Activated CD4-positive, alpha-beta T cell treated with anti-CD3 and anti-CD28 coated beads, Interleukin-2, amount 10 ng/mL, durations not matched to agents 24 days and 14 days (primary cell): ENCODE measurements around the gene INO80E. TPM values are rescaled to one million over a fixed set of nuclear protein-coding genes. Genes with fewer than 3 reads are reported as not detected.

ENCODE experiments used
- DNase-seq: peaks from one replicate; pipeline ENCODE4 v3.0.0; 2022
- H3K27ac Mint-ChIP-seq: one replicate; pipeline ENCODE4 v1.8.0; 2022; ENCODE audit warnings: mild to moderate bottlenecking, mixed read lengths
- H3K27me3 Mint-ChIP-seq: one replicate; pipeline ENCODE4 v1.8.0; 2022; ENCODE audit warnings: mixed read lengths
- H3K36me3 Mint-ChIP-seq: one replicate; pipeline ENCODE4 v1.8.0; 2022; ENCODE audit warnings: low read depth, mild to moderate bottlenecking, mixed read lengths
- H3K4me1 Mint-ChIP-seq: one replicate; pipeline ENCODE4 v1.8.0; 2021; ENCODE audit warnings: mixed read lengths
- H3K4me3 Mint-ChIP-seq: one replicate; pipeline ENCODE4 v1.8.0; 2022; ENCODE audit warnings: mild to moderate bottlenecking, moderate library complexity, mixed read lengths
- H3K9me3 Mint-ChIP-seq: one replicate; pipeline ENCODE4 v1.8.0; 2021; ENCODE audit warnings: mixed read lengths
- intact Hi-C: fragments of 100-400 bp; cut with micrococcal nuclease; formaldehyde crosslinking; loops from one replicate; pipeline ENCODE4 v1.15.1; 2023
- total RNA-seq: library from RNA; stranded (reverse); gene quantifications from 2 replicates; pipeline ENCODE4 v1.2.3, GENCODE V29; 2022

The INO80E gene
- total RNA-seq, 1 donor from 2014 or later, result 133 TPM

GRCh38 chr16:29991571-29991904 is 4.5 kb upstream of the INO80E start:
- no peak for DNase-seq
- Mint-ChIP-seq H3K9me3 (no peaks in the 10 kb centered on the region), H3K27ac (no peak overlapping the region), H3K4me1 (peaks cover 15% of the 10 kb centered on the region), H3K4me3 (no peak overlapping the region), H3K27me3 (no peaks in the 10 kb centered on the region), H3K36me3 (peaks cover 41% of the 10 kb centered on the region)
- intact Hi-C loops, result loop anchor here (10.0 kb wide), 2 partner anchors 383 to 663 kb away; partner anchors contain the start of genes FBRS, MYL11, PRR14 and TBC1D10B

GRCh38 chr16:29992344-29992967 is 3.6 kb upstream of the INO80E start:
- Mint-ChIP-seq H3K36me3 (peaks cover 43% of the 10 kb centered on the region), H3K4me3 (no peak overlapping the region), H3K9me3 (no peaks in the 10 kb centered on the region), H3K27me3 (no peaks in the 10 kb centered on the region), H3K27ac (peak overlapping the region; percentile 25), H3K4me1 (peaks cover 20% of the 10 kb centered on the region)
- intact Hi-C loops, result loop anchor here (10.0 kb wide), 2 partner anchors 382 to 662 kb away; partner anchors contain the start of genes FBRS, MYL11, PRR14 and TBC1D10B
- no peak for DNase-seq

- peak overlapping the region; percentile 95 for H3K4me3 Mint-ChIP-seq
- no peaks in the 10 kb centered on the region for H3K27me3 Mint-ChIP-seq
- no peaks in the 10 kb centered on the region for H3K9me3 Mint-ChIP-seq
- intact Hi-C loops, result loop anchor here (10.0 kb wide), 2 partner anchors 381 to 661 kb away; partner anchors contain the start of genes FBRS, MYL11, PRR14 and TBC1D10B
- H3K27ac Mint-ChIP-seq, result no peak overlapping the region
- peaks cover 24% of the 10 kb centered on the region for H3K4me1 Mint-ChIP-seq
- DNase-seq, result no peak
- peaks cover 45% of the 10 kb centered on the region for H3K36me3 Mint-ChIP-seq
Observed at GRCh38 chr16:29993191-29993902, 2.7 kb upstream of the INO80E start.

- peaks cover 24% of the 10 kb centered on the region for H3K4me1 Mint-ChIP-seq
- peak overlapping the region; percentile 98 for H3K27ac Mint-ChIP-seq
- no peak for DNase-seq
- H3K27me3 Mint-ChIP-seq, result no peaks in the 10 kb centered on the region
- H3K4me3 Mint-ChIP-seq, result peak overlapping the region; percentile 95
- H3K9me3 Mint-ChIP-seq, result no peaks in the 10 kb centered on the region
- intact Hi-C loops, result loop anchor here (10.0 kb wide), 2 partner anchors 381 to 661 kb away; partner anchors contain the start of genes FBRS, MYL11, PRR14 and TBC1D10B
- H3K36me3 Mint-ChIP-seq, result peaks cover 44% of the 10 kb centered on the region
Observed at GRCh38 chr16:29993903-29994599, 2.0 kb upstream of the INO80E start.

- Mint-ChIP-seq H3K27ac (peak overlapping the region; percentile 98), H3K36me3 (peaks cover 47% of the 10 kb centered on the region), H3K4me1 (peaks cover 26% of the 10 kb centered on the region), H3K4me3 (peak overlapping the region; percentile 95), H3K9me3 (no peaks in the 10 kb centered on the region), H3K27me3 (no peaks in the 10 kb centered on the region)
- DNase-seq, result peak; percentile 93
- intact Hi-C loops, result loop anchor here (5.0 to 10.0 kb wide), 3 partner anchors 380 to 1172 kb away; partner anchors contain the start of genes ATXN2L, FBRS, MYL11 and PRR14
Observed at GRCh38 chr16:29994600-29995323, 1.3 kb upstream of the INO80E start.

- intact Hi-C loops, result loop anchor here (5.0 to 10.0 kb wide), 3 partner anchors 379 to 1173 kb away; partner anchors contain the start of genes ATXN2L, FBRS, MYL11 and PRR14
- H3K27me3 Mint-ChIP-seq, result no peaks in the 10 kb centered on the region
- no peaks in the 10 kb centered on the region for H3K9me3 Mint-ChIP-seq
- DNase-seq, result peak; percentile 97
- H3K4me1 Mint-ChIP-seq, result peaks cover 26% of the 10 kb centered on the region
- peak within 1 kb of the TSS; percentile 95 for H3K4me3 Mint-ChIP-seq
- H3K27ac Mint-ChIP-seq, result peak within 1 kb of the TSS; percentile 98
- H3K36me3 Mint-ChIP-seq, result peaks cover 48% of the 10 kb centered on the region
Observed at GRCh38 chr16:29995324-29995910, 624 bp upstream of the INO80E start, which contains the start of gene HIRIP3. Gene HIRIP3, minus strand, starts transcription at chr16:29995617. Its CDS starts 12 bp downstream, at chr16:29995605.

- no peaks in the 10 kb centered on the region for H3K9me3 Mint-ChIP-seq
- peak overlapping the region; percentile 95 for H3K4me3 Mint-ChIP-seq
- DNase-seq, result no peak
- H3K36me3 Mint-ChIP-seq, result peaks cover 53% of the 10 kb centered on the region
- H3K27ac Mint-ChIP-seq, result peak overlapping the region; percentile 98
- peaks cover 26% of the 10 kb centered on the region for H3K4me1 Mint-ChIP-seq
- intact Hi-C loops, result loop anchor here (1.0 to 10.0 kb wide), 12 partner anchors 24 to 1175 kb away; partner anchors contain the start of genes ALDOA, ATXN2L, CDIPT and FBRS
- no peaks in the 10 kb centered on the region for H3K27me3 Mint-ChIP-seq
Observed at GRCh38 chr16:29996766-29997250, 767 bp downstream of the INO80E start.

GRCh38 chr16:29999605-30000004 is 3.6 kb downstream of the INO80E start:
- Mint-ChIP-seq H3K4me1 (peaks cover 22% of the 10 kb centered on the region), H3K27ac (no peak overlapping the region), H3K4me3 (no peak overlapping the region), H3K9me3 (no peaks in the 10 kb centered on the region), H3K27me3 (no peaks in the 10 kb centered on the region), H3K36me3 (peaks cover 48% of the 10 kb centered on the region)
- DNase-seq, result no peak
- intact Hi-C loops, result loop anchor here (5.0 to 10.0 kb wide), 3 partner anchors 375 to 1177 kb away; partner anchors contain the start of genes ATXN2L, FBRS, MYL11 and PRR14

- Mint-ChIP-seq H3K9me3 (no peaks in the 10 kb centered on the region), H3K4me1 (peaks cover 17% of the 10 kb centered on the region), H3K4me3 (no peak overlapping the region), H3K27me3 (no peaks in the 10 kb centered on the region), H3K27ac (no peak overlapping the region), H3K36me3 (peaks cover 45% of the 10 kb centered on the region)
- DNase-seq, result no peak
- intact Hi-C loops, result no loop called here
Observed at GRCh38 chr16:30000735-30001631, 4.9 kb downstream of the INO80E start.

GRCh38 chr16:30002614-30003346 is 6.7 kb downstream of the INO80E start:
- peaks cover 34% of the 10 kb centered on the region for H3K36me3 Mint-ChIP-seq
- intact Hi-C loops, result no loop called here
- H3K9me3 Mint-ChIP-seq, result no peaks in the 10 kb centered on the region
- no peak overlapping the region for H3K27ac Mint-ChIP-seq
- peaks cover 10% of the 10 kb centered on the region for H3K4me1 Mint-ChIP-seq
- no peak overlapping the region for H3K4me3 Mint-ChIP-seq
- no peak for DNase-seq
- no peaks in the 10 kb centered on the region for H3K27me3 Mint-ChIP-seq

GRCh38 chr16:30003670-30004423 is 7.8 kb downstream of the INO80E start:
- Mint-ChIP-seq H3K27ac (no peak overlapping the region), H3K27me3 (peaks cover 2% of the 10 kb centered on the region), H3K36me3 (peaks cover 27% of the 10 kb centered on the region), H3K4me3 (no peak overlapping the region), H3K9me3 (no peaks in the 10 kb centered on the region), H3K4me1 (peaks cover 6% of the 10 kb centered on the region)
- intact Hi-C loops, result no loop called here
- no peak for DNase-seq
